Type B pancreatic cell (in vitro differentiated cells): ENCODE results near the gene CSRP2. TPM values are rescaled to one million over a fixed set of nuclear protein-coding genes. Genes with fewer than 3 reads are reported as not detected.
A peak's percentile ranks its signal among the peaks of the same experiment; 100 is the strongest.

Experiments
- DNase-seq: peaks from one replicate; pipeline ENCODE4 v3.0.0; 2021; ENCODE audit warnings: mixed read lengths; ENCODE audit not compliant: unreplicated experiment; ENCODE audit errors: extremely low spot score
- H3K27ac Mint-ChIP-seq: 2 replicates; pipeline ENCODE4 v1.8.0; 2021; ENCODE audit warnings: mild to moderate bottlenecking, mixed read lengths
- H3K27me3 Mint-ChIP-seq: 2 replicates; pipeline ENCODE4 v1.8.0; 2021; ENCODE audit warnings: mixed read lengths
- H3K36me3 Mint-ChIP-seq: 2 replicates; pipeline ENCODE4 v1.8.0; 2021; ENCODE audit warnings: mixed read lengths
- H3K4me1 Mint-ChIP-seq: one replicate; pipeline ENCODE4 v1.8.0; 2021; ENCODE audit warnings: mixed read lengths; ENCODE audit not compliant: unreplicated experiment
- H3K4me3 Mint-ChIP-seq: 2 replicates; pipeline ENCODE4 v1.8.0; 2021; ENCODE audit warnings: mild to moderate bottlenecking, mixed read lengths
- H3K9me3 Mint-ChIP-seq: 2 replicates; pipeline ENCODE4 v1.8.0; 2021; ENCODE audit warnings: mixed read lengths
- total RNA-seq: library from RNA; stranded (reverse); gene quantifications from 2 replicates; pipeline ENCODE4 v1.2.1, GENCODE V29; 2021; ENCODE audit warnings: low replicate concordance
- TF ChIP-seq, protein P1 (sequence below): fragments of 200-600 bp; sonication (generic); conservative IDR thresholded peaks from 2 replicates; pipeline ENCODE4 v1.5.0; 2021; ENCODE audit warnings: antibody characterized with exemption, mild to moderate bottlenecking

CSRP2 gene
- total RNA-seq, 1 donor from 2014 or later, result 88.9 TPM

DNA sequence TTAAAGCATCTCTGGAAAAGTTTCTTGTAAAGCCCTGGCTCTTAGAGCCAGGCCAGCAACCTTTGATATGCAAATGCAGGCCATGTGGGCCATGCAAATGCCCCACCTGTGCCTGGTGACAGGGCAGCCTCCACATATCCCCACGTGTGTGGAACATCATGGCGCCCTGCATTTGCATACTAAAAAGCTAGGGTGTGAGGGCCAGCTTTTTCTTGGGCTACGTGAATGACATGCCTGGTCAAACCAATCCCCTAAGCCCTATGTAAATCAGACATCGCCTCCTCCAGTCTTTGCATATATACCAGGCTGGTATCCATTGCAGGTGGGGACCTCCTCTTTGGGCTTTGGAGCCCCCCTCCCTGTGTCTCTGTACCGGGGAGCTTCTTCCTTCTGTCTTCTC, 6.4 kb downstream of the CSRP2 start:
- peaks cover 30% of the 10 kb centered on the region for H3K36me3 Mint-ChIP-seq
- no peak overlapping the region for H3K4me3 Mint-ChIP-seq
- peaks cover 5% of the 10 kb centered on the region for H3K9me3 Mint-ChIP-seq
- no peak overlapping the region for H3K27ac Mint-ChIP-seq
- no peak for DNase-seq
- TF ChIP-seq, protein P1, sequence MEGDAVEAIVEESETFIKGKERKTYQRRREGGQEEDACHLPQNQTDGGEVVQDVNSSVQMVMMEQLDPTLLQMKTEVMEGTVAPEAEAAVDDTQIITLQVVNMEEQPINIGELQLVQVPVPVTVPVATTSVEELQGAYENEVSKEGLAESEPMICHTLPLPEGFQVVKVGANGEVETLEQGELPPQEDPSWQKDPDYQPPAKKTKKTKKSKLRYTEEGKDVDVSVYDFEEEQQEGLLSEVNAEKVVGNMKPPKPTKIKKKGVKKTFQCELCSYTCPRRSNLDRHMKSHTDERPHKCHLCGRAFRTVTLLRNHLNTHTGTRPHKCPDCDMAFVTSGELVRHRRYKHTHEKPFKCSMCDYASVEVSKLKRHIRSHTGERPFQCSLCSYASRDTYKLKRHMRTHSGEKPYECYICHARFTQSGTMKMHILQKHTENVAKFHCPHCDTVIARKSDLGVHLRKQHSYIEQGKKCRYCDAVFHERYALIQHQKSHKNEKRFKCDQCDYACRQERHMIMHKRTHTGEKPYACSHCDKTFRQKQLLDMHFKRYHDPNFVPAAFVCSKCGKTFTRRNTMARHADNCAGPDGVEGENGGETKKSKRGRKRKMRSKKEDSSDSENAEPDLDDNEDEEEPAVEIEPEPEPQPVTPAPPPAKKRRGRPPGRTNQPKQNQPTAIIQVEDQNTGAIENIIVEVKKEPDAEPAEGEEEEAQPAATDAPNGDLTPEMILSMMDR, result no peak
- H3K27me3 Mint-ChIP-seq, result no peaks in the 10 kb centered on the region
- H3K4me1 Mint-ChIP-seq, result peaks cover 35% of the 10 kb centered on the region

DNA sequence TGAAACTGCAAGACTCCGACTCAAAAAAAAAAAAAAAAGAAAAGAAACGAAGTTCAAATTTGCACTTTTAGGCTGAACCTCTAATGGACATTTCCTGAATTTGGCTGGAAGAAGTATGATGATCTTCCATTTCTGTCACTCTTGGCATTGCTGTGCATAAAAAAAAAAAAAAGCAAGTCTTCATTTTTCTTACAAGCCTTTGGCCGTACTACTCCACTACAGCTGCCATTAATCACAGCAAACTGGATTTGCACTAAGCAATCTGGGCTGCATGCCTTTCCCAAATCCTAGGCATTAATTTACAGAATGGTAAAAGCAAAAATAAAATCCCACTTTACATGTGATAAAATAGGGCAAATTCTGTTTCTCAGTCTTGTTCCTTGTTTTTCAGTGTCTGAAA, 7.1 kb downstream of the CSRP2 start:
- H3K27ac Mint-ChIP-seq, result no peak overlapping the region
- TF ChIP-seq, protein P1, result no peak
- H3K4me3 Mint-ChIP-seq, result no peak overlapping the region
- H3K36me3 Mint-ChIP-seq, result peaks cover 30% of the 10 kb centered on the region
- H3K27me3 Mint-ChIP-seq, result no peaks in the 10 kb centered on the region
- peaks cover 30% of the 10 kb centered on the region for H3K4me1 Mint-ChIP-seq
- peaks cover 5% of the 10 kb centered on the region for H3K9me3 Mint-ChIP-seq
- DNase-seq, result no peak

DNA sequence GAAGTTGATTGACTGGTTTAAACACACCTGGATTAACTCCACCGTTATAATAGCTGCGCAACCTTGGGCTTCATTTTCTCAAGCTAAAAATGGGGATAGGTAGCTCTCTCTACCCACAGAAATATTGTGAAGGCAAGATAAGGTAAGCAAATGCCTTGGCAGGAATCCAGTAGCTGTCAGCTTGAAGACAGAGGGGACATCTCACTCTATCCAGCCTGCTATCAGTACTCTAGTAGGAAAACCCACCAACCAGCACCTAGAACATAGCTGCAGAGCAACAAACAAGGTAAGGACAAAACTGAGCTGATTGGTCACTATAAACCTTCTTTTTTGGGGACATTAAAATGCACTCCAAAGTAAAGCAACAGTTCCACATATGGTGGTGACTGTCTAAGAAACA, 7.7 kb downstream of the CSRP2 start:
- Mint-ChIP-seq H3K9me3 (peaks cover 5% of the 10 kb centered on the region), H3K36me3 (peaks cover 30% of the 10 kb centered on the region), H3K4me3 (no peak overlapping the region), H3K4me1 (peaks cover 35% of the 10 kb centered on the region), H3K27me3 (no peaks in the 10 kb centered on the region), H3K27ac (no peak overlapping the region)
- TF ChIP-seq, protein P1, result no peak
- no peak for DNase-seq

DNA sequence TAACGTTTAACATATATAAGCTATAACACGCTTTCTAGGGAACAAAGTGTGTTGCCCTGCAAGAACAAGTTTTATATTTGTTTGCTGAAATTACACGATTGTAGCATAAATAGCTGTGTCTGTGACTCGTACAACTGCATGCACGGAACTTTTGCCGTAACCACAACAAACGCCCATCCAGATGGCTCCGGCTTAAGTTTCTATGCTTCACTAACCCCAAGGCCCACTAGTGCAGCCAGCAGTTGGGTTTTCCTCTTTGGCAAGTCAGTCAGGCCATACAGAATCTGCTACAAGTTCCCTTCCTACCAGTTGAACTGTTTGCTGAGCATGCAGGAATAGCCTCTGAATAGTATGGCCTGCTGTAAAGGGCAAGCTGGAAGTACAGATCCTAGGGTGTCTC, 12.1 kb downstream of the CSRP2 start:
- H3K4me1 Mint-ChIP-seq, result peaks cover 19% of the 10 kb centered on the region
- H3K27ac Mint-ChIP-seq, result no peak overlapping the region
- TF ChIP-seq, protein P1, result no peak
- H3K36me3 Mint-ChIP-seq, result peaks cover 21% of the 10 kb centered on the region
- H3K9me3 Mint-ChIP-seq, result no peaks in the 10 kb centered on the region
- no peaks in the 10 kb centered on the region for H3K27me3 Mint-ChIP-seq
- H3K4me3 Mint-ChIP-seq, result no peak overlapping the region
- DNase-seq, result no peak

DNA sequence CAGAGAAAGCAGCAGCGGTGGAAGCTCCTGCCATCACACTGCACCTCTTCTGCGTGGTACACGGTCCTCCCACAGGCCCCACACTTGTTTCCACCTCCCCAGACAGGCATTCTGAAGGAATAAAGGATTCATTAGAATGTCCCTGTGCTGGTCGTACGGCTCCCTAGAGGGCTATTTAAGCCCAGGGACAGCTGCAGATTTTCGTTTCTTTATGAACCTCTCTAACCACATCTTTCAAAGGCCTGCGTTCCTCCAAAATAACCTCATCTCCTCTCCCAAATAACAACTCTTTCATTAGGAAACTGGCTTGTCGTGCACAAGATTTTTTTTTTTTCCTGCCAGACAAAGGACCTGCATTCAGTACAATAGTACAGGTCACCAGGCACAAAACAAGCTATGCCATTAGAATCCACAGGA, 12.7 kb downstream of the CSRP2 start:
- H3K27me3 Mint-ChIP-seq, result no peaks in the 10 kb centered on the region
- DNase-seq, result no peak
- TF ChIP-seq, protein P1, result no peak
- peaks cover 19% of the 10 kb centered on the region for H3K4me1 Mint-ChIP-seq
- H3K36me3 Mint-ChIP-seq, result peaks cover 26% of the 10 kb centered on the region
- no peaks in the 10 kb centered on the region for H3K9me3 Mint-ChIP-seq
- H3K27ac Mint-ChIP-seq, result peak overlapping the region; percentile 41
- peak overlapping the region; percentile 9 for H3K4me3 Mint-ChIP-seq
